Myocyte (in vitro differentiated cells): Measurements from ENCODE around the gene RTL1. TPM values are rescaled to one million over a fixed set of nuclear protein-coding genes. Genes with fewer than 3 reads are reported as not detected.

ENCODE experiments used
- DNase-seq: peaks from one replicate; pipeline ENCODE4 v3.0.0-alpha.2; 2012; ENCODE audit warnings: low read depth
- microRNA counts: library from miRNA; unstranded; fragments of <30 nt; microRNA quantifications from one replicate; lab custom pipeline; 2016
- microRNA-seq: library from miRNA; unstranded; fragments of <30 nt; microRNA quantifications from one replicate; pipeline ENCODE4, GENCODE V29; 2016
- total RNA-seq: library from RNA; depleted of rRNA; stranded (reverse); fragments of >200 nt; gene quantifications from 2 replicates; pipeline ENCODE4 v1.2.3, GENCODE V29; 2014

Gene RTL1
- total RNA-seq, 1 donor from 2014 or later: not detected

GRCh38 chr14:100835548-100836310 is 67.8 kb downstream of the RTL1 start:
- DNase-seq: no peak

- no peak for DNase-seq
Measured at GRCh38 chr14:100834794-100835547, 68.6 kb downstream of the RTL1 start.

GRCh38 chr14:100834082-100834793 is 69.3 kb downstream of the RTL1 start:
- DNase-seq: no peak

- DNase-seq: no peak
Measured at GRCh38 chr14:100832311-100832960, 71.1 kb downstream of the RTL1 start.

- DNase-seq: no peak
Measured at GRCh38 chr14:100830681-100831080, 72.8 kb downstream of the RTL1 start.

MicroRNAs within 50 kb of the gene (microRNA counts, 767-probe panel; counts per million panel counts)
- 9,166 counts per million, percentile 30 among the panel's probes with 10 or more counts for microRNA hsa-miR-127-3p (lab: Ali Mortazavi, UCI)
- microRNA hsa-miR-127-5p (lab: Ali Mortazavi, UCI): not detected
- 10,574 counts per million, percentile 45 among the panel's probes with 10 or more counts for microRNA hsa-miR-136-5p (lab: Ali Mortazavi, UCI)
- not detected for microRNA hsa-miR-337-3p (lab: Ali Mortazavi, UCI)
- 7,123 counts per million, percentile 16 among the panel's probes with 10 or more counts for microRNA hsa-miR-337-5p (lab: Ali Mortazavi, UCI)
- microRNA hsa-miR-370 (lab: Ali Mortazavi, UCI): not detected
- microRNA hsa-miR-431-5p (lab: Ali Mortazavi, UCI): not detected
- not detected for microRNA hsa-miR-432-5p (lab: Ali Mortazavi, UCI)
- microRNA hsa-miR-433 (lab: Ali Mortazavi, UCI): not detected
- not detected for microRNA hsa-miR-493-3p (lab: Ali Mortazavi, UCI)
- microRNA hsa-miR-665 (lab: Ali Mortazavi, UCI): not detected
- microRNA hsa-miR-770-5p (lab: Ali Mortazavi, UCI): not detected

Small RNA genes within 50 kb of the gene (microRNA-seq; reads per million reads assigned to microRNA genes)
- 1,307 reads per million, percentile 83 among the genes with 10 or more reads in this experiment for gene MIR127
- 150 reads per million, percentile 61 among the genes with 10 or more reads in this experiment for gene MIR136
- gene MIR337: 1,176 reads per million, percentile 82 among the genes with 10 or more reads in this experiment
- gene MIR370: 93.8 reads per million, percentile 54 among the genes with 10 or more reads in this experiment
- gene MIR431: 184 reads per million, percentile 63 among the genes with 10 or more reads in this experiment
- gene MIR432: 102 reads per million, percentile 56 among the genes with 10 or more reads in this experiment
- 84.8 reads per million, percentile 53 among the genes with 10 or more reads in this experiment for gene MIR433
- 1,775 reads per million, percentile 85 among the genes with 10 or more reads in this experiment for gene MIR493
- gene MIR665: 7.3 reads per million, percentile 28 among the genes with 10 or more reads in this experiment

Other genes starting within 250 kb of the RTL1 start
- not detected in 2 replicates for gene DLK1, start 176.8 kb downstream of the RTL1 start, total RNA-seq
- gene MEG3, start 77.6 kb downstream of the RTL1 start, total RNA-seq: 289 and 326 TPM in 2 replicates